Fibroblast of the aortic adventitia (primary cell): ENCODE results near the gene GRIA1. TPM values are rescaled to one million over a fixed set of nuclear protein-coding genes. Genes with fewer than 3 reads are reported as not detected.

Experiments
- DNase-seq: peaks from one replicate; pipeline ENCODE4 v3.0.0-alpha.2; 2010; ENCODE audit warnings: low read depth
- H3K4me3 ChIP-seq: 2 replicates; pipeline ENCODE4 v1.5.1; 2011; ENCODE audit warnings: low read depth, mild to moderate bottlenecking, control low read depth, low read length, moderate library complexity
- total RNA-seq: library from RNA; depleted of rRNA; stranded (reverse); fragments of >200 nt; gene quantifications from 2 replicates; pipeline ENCODE4 v1.2.3, GENCODE V29; 2012; ENCODE audit warnings: low replicate concordance
- TF ChIP-seq, protein P1 (sequence below): IDR thresholded peaks from 2 replicates; pipeline ENCODE4 v1.5.1; 2011; ENCODE audit warnings: mild to moderate bottlenecking, low read length, control low read depth, inconsistent platforms; ENCODE audit not compliant: insufficient read depth

The GRIA1 gene
- total RNA-seq, 1 donor, result 1.2 TPM

DNA sequence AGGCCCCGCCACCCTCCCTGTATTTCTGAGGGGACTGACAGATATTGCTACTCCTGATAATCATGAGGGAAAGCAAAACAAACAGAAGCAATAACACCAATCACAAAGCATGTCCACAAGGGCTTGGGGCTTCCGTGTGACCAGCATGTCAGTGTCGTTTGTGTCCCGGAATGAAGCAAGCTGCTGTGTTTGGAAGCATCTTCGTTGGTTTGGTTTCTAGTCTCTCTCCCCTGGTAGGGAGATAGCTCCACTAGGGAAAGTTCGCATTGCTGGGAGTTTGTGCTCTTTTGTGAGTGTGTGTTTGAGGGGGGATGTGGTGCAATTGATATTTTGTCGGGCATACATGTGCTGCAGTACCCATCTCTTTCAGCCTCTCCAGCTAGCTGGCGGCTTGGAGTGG, 1.4 kb downstream of the GRIA1 start:
- TF ChIP-seq, protein P1, sequence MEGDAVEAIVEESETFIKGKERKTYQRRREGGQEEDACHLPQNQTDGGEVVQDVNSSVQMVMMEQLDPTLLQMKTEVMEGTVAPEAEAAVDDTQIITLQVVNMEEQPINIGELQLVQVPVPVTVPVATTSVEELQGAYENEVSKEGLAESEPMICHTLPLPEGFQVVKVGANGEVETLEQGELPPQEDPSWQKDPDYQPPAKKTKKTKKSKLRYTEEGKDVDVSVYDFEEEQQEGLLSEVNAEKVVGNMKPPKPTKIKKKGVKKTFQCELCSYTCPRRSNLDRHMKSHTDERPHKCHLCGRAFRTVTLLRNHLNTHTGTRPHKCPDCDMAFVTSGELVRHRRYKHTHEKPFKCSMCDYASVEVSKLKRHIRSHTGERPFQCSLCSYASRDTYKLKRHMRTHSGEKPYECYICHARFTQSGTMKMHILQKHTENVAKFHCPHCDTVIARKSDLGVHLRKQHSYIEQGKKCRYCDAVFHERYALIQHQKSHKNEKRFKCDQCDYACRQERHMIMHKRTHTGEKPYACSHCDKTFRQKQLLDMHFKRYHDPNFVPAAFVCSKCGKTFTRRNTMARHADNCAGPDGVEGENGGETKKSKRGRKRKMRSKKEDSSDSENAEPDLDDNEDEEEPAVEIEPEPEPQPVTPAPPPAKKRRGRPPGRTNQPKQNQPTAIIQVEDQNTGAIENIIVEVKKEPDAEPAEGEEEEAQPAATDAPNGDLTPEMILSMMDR, result no peak
- no peak for DNase-seq
- no peak overlapping the region for H3K4me3 ChIP-seq

DNA sequence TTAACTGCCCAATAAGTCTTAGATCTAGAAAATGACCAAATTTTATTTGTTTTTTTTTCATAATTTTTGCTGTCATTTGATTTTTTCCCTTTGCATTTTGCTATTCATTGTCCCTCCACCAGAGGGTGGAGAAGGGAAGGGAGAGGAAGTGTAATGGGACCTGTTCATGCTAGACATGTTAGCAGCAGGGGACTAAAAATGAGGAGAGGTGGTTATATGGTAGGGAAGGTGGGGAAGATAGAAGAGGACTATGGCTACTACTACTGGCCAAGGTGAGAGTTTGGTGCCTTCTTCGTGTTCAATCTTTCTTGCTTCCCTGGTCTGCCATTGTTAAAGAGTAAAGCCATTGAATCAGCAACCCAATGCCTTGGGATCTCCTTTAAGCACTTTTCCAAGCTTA, 6.4 kb downstream of the GRIA1 start:
- TF ChIP-seq, protein P1, result peak; percentile 94
- H3K4me3 ChIP-seq, result no peak overlapping the region
- DNase-seq, result peak; percentile 66

DNA sequence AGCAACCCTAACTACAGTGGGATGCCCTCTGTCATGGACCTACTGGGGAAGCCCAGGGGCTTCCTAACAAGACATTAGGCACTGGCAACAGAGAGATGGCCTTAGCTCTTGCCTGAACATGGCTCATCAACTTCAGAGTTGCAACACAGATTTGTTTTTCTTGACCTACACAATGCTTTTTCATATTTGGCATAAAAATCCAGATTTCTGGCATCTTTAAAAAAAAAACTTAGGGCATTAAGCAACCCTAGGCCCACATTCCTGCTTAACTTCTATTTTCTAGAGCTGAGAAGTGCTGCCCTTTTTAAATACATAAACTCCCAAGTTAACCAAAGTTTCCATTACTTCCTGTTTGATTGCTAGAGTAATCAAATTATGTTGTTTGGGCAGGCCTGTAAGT, 8.0 kb downstream of the GRIA1 start:
- DNase-seq, result peak; percentile 66
- no peak overlapping the region for H3K4me3 ChIP-seq
- TF ChIP-seq, protein P1, result no peak

DNA sequence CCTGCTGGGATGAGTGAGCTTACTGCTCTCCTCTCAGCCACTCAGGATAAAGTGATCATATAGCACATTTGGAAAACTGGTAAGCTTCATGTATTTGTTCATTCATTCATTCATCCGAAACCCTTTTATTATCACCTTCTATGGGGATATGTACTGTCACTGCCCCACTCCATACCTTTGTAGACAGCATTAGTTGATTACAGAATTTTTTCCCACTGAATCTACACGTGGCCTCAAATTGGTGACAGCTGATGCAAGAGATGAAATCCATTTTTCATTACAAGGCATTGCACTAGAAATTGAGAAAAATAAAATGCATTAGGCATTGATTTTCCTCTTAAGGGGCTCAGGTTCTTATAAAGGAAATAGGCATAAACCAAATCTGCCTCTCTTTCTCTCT, 9.7 kb downstream of the GRIA1 start:
- TF ChIP-seq, protein P1, result no peak
- no peak for DNase-seq
- H3K4me3 ChIP-seq, result no peak overlapping the region

DNA sequence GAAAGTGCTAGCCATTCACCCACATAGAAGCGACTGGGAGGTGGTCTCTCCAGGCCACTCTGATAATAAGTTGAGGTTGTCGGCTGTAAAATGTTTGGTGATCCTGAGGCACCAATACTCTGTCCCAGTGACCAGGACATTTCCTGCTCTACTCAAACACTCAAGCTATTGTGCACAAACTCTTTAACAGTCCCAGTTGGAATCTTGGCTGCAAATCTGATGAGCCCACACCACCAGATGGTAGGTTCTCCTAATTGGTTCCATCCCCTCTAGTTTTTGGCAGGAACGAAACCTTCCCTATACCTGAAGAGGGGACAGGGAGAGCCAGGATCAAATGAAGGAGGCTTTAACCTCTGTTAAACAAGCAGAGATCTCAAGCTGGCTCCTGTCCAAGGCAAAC, 14.3 kb downstream of the GRIA1 start:
- no peak for DNase-seq
- TF ChIP-seq, protein P1, result no peak
- H3K4me3 ChIP-seq, result no peak overlapping the region

DNA sequence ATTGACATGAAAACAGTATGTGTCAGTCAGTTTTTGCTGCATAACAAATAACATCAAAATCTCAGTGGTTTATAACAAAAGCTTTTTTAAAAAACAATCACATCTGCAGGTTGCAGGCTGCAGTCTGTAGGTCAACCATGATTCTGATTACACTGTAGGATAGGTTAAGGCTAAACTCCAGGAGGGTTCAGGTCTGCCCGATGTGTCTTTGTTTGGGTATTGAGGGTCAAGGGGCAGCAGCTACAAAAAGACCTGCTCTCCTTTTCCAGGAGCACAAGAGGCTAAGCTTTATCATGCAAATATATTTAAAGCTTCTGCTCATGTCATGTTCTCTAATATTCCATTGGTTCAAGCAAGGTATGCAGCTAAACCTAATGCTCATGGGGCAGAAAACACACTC, 18.2 kb downstream of the GRIA1 start:
- no peak for DNase-seq
- TF ChIP-seq, protein P1, result no peak
- H3K4me3 ChIP-seq, result no peak overlapping the region

DNA sequence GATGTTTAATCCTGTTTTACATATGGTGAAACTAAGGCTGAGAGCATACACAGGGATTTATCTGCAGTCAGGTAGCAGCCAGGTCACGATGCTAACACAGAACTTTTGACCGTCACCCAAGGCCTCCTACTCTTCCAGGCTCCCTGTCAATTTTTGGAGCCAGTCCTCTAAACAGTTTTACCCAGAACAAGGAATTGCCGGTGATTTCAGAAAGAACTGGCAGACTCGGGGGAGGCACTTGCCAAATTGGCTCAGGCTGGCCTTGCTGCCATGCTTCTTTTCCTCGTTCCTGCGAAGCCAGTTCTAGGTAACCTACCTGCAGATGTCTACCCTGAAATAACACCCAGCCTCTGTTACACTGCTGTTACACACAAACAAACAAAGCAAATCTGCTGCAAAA, 21.2 kb downstream of the GRIA1 start:
- H3K4me3 ChIP-seq, result no peak overlapping the region
- TF ChIP-seq, protein P1, result no peak

More for the DNA sequence above, 21.2 kb downstream of the GRIA1 start:
- DNase-seq, result no peak
